Activated T-cell treated with anti-CD3 and anti-CD28 coated beads, Interleukin-2, amount 50 U/mL, for 48 hours (primary cell): ENCODE measurements around the gene TESK1.
"Not testable (repeated sequence)": the region's sequence is repeated elsewhere in the genome, so short reads cannot be mapped to it uniquely, and the experiment has no call there.

Experiments used
- DNase-seq, 2 experiments: peaks; one replicate each; pipeline ENCODE4 v3.0.0-alpha.2; 2020

The TESK1 gene

GRCh38 chr9:35583521-35583920 is 21.5 kb upstream of the TESK1 start:
- not testable (repeated sequence) for DNase-seq

GRCh38 chr9:35584681-35585080 is 20.4 kb upstream of the TESK1 start:
- not testable (repeated sequence) for DNase-seq

- not testable (repeated sequence) for DNase-seq
Measured at GRCh38 chr9:35588506-35588905, 16.6 kb upstream of the TESK1 start.

- no peak for DNase-seq
Measured at GRCh38 chr9:35593581-35593980, 11.5 kb upstream of the TESK1 start.

GRCh38 chr9:35594471-35594870 is 10.6 kb upstream of the TESK1 start:
- DNase-seq = no peak

GRCh38 chr9:35596907-35597306 is 8.2 kb upstream of the TESK1 start:
- not testable (repeated sequence) for DNase-seq

- DNase-seq = no peak
Measured at GRCh38 chr9:35598866-35599590, 6.0 kb upstream of the TESK1 start.

GRCh38 chr9:35599763-35600604 is 5.1 kb upstream of the TESK1 start:
- no peak for DNase-seq

- DNase-seq = no peak
Measured at GRCh38 chr9:35603506-35603985, 1.5 kb upstream of the TESK1 start.

GRCh38 chr9:35603986-35604577 is 980 bp upstream of the TESK1 start:
- peak; percentile 99 for DNase-seq

GRCh38 chr9:35605351-35606137 is 482 bp downstream of the TESK1 start:
- DNase-seq = peak; percentile 47 to 59

GRCh38 chr9:35606138-35606504 is 1.1 kb downstream of the TESK1 start:
- no peak for DNase-seq

- no peak for DNase-seq
Measured at GRCh38 chr9:35606726-35607125, 1.7 kb downstream of the TESK1 start.

- no peak for DNase-seq
Measured at GRCh38 chr9:35608221-35608620, 3.2 kb downstream of the TESK1 start.

- DNase-seq = no peak
Measured at GRCh38 chr9:35609001-35609819, 4.1 kb downstream of the TESK1 start.

- DNase-seq = no peak
Measured at GRCh38 chr9:35609820-35610163, 4.7 kb downstream of the TESK1 start.

GRCh38 chr9:35611230-35611797 is 6.3 kb downstream of the TESK1 start:
- peak; percentile 59 to 67 for DNase-seq

- DNase-seq = not testable (repeated sequence)
Measured at GRCh38 chr9:35612066-35612465, 7.0 kb downstream of the TESK1 start.

- no peak for DNase-seq
Measured at GRCh38 chr9:35612843-35613242, 7.8 kb downstream of the TESK1 start.

- DNase-seq = no peak
Measured at GRCh38 chr9:35615981-35616680, 11.1 kb downstream of the TESK1 start.
